ENCODE measurements around the gene INO80.

INO80 gene

DNA sequence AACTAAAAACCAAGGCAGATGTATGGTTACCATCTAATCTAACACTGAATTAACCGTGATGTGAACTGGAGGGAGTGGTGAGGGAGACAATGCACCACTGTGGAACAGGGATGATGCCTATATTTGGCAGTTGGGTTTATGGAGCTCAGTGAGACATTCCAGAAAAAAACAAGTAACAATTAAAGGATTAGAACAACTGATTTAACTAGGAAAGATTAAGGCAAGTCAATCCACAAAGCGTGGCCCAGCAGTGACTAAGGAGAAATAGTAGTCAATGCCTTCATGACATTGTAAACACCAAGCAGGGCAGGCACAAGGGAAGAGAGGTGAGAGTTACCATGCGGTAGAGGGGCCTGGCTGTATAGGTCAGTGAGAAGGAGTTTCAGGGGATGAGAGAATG is 124.7 kb downstream of the INO80 start:
- H3K4me3 Mint-ChIP-seq: no peak overlapping the region

DNA sequence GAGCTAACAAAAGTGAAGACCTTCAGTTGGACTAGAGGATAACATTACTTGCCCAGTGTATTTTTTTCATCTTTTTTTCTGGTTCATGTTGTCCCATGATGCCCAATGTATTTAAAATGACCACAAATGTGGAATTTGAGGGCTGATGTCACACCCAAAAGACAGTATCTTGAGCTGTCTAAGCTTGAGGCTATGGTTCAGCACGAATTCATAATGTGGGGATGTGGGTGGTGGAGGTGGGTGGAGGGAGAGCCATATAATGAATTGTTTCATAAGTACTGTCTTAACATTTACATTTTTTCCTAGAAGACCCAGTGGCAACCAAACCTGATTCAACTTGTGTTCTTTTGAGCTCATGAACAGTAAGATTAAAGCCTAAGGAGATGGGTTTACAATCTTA is 125.3 kb downstream of the INO80 start:
- H3K4me1 Mint-ChIP-seq: no peaks in the 10 kb centered on the region
- H3K36me3 Mint-ChIP-seq (ENCODE audit: low read depth): peaks cover 67% of the 10 kb centered on the region
- DNase-seq: no peak
- no peak overlapping the region for H3K4me3 Mint-ChIP-seq
- H3K27me3 Mint-ChIP-seq (ENCODE audit: low read depth, poor library complexity): no peaks in the 10 kb centered on the region
- no peak overlapping the region for H3K27ac Mint-ChIP-seq
- TF ChIP-seq, protein P1, sequence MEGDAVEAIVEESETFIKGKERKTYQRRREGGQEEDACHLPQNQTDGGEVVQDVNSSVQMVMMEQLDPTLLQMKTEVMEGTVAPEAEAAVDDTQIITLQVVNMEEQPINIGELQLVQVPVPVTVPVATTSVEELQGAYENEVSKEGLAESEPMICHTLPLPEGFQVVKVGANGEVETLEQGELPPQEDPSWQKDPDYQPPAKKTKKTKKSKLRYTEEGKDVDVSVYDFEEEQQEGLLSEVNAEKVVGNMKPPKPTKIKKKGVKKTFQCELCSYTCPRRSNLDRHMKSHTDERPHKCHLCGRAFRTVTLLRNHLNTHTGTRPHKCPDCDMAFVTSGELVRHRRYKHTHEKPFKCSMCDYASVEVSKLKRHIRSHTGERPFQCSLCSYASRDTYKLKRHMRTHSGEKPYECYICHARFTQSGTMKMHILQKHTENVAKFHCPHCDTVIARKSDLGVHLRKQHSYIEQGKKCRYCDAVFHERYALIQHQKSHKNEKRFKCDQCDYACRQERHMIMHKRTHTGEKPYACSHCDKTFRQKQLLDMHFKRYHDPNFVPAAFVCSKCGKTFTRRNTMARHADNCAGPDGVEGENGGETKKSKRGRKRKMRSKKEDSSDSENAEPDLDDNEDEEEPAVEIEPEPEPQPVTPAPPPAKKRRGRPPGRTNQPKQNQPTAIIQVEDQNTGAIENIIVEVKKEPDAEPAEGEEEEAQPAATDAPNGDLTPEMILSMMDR (IDR thresholded peaks at IDR 0.05): no peak
- no peaks in the 10 kb centered on the region for H3K9me3 Mint-ChIP-seq

More for the DNA sequence above, 124.7 kb downstream of the INO80 start:
- TF ChIP-seq, protein P1 (IDR thresholded peaks at IDR 0.05): no peak
- no peak overlapping the region for H3K27ac Mint-ChIP-seq
- H3K9me3 Mint-ChIP-seq: no peaks in the 10 kb centered on the region
- DNase-seq: no peak
- H3K27me3 Mint-ChIP-seq (ENCODE audit: low read depth, poor library complexity): no peaks in the 10 kb centered on the region
- peaks cover 70% of the 10 kb centered on the region for H3K36me3 Mint-ChIP-seq (ENCODE audit: low read depth)
- no peaks in the 10 kb centered on the region for H3K4me1 Mint-ChIP-seq

DNA sequence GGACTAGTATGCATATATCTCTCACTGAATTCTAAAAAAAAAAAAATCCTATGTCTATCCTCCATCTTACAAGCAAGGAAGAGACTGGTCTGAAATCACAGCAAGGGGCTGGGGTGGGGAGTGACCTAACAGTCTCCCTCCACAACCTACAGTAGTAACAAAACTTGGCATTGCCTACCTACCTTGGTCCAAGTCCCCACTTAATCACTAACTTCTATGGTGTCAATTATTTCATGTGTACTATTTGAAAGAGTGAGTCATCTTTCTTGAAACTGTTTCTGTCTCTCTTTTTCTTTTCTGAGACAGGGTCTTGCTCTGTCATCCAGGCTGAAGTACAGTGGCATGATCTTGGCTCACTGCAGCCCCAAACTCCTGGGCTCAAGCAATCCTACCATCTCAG is 126.0 kb downstream of the INO80 start:
- H3K4me1 Mint-ChIP-seq: no peaks in the 10 kb centered on the region
- no peak for DNase-seq
- H3K36me3 Mint-ChIP-seq (ENCODE audit: low read depth): peaks cover 64% of the 10 kb centered on the region
- H3K4me3 Mint-ChIP-seq: no peak overlapping the region
- no peaks in the 10 kb centered on the region for H3K27me3 Mint-ChIP-seq (ENCODE audit: low read depth, poor library complexity)
- H3K9me3 Mint-ChIP-seq: no peaks in the 10 kb centered on the region
- TF ChIP-seq, protein P1 (IDR thresholded peaks at IDR 0.05): no peak
- no peak overlapping the region for H3K27ac Mint-ChIP-seq

DNA sequence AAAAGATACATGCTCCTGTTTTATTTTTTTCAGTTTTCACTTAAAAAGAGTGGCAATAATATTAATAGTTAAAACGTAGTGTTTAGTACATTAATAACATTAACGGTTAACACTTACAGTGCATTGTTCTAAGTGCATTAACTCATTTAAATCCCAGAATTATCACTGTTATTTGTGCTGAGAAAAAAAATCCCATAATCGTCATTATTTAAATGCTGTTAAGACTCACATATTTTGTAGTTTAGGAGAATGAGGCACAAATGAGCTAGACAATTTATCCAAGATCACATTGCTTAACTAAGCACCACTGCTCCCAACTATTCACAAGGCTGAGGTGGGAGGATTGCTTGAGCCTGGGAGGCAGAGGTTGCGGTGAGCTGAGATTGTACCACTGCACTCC is 127.9 kb downstream of the INO80 start:
- TF ChIP-seq, protein P1 (IDR thresholded peaks at IDR 0.05): no peak
- H3K27me3 Mint-ChIP-seq (ENCODE audit: low read depth, poor library complexity): no peaks in the 10 kb centered on the region
- DNase-seq: no peak
- H3K9me3 Mint-ChIP-seq: no peaks in the 10 kb centered on the region
- H3K4me3 Mint-ChIP-seq: no peak overlapping the region
- no peaks in the 10 kb centered on the region for H3K4me1 Mint-ChIP-seq
- peaks cover 68% of the 10 kb centered on the region for H3K36me3 Mint-ChIP-seq (ENCODE audit: low read depth)
- H3K27ac Mint-ChIP-seq: no peak overlapping the region

DNA sequence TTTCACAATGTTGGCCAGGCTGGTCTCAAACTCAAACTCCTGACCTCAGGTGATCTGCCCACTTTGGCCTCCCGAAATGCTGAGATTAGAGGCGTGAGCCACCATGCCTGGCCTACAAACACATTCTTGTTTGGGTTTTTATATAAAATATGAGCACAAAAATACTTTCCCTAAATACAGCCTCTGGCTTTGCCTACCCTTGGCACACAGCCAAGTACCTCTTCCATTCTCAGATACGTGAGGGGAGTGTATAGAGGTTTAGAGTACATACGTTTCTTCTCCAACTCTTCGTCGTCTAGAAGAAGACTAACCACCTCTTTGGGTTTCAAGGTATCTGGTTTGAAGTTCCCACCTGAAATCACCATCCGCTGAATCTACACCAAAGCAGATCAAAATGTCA is 129.3 kb downstream of the INO80 start:
- TF ChIP-seq, protein P1 (IDR thresholded peaks at IDR 0.05): no peak
- Mint-ChIP-seq H3K27me3 (ENCODE audit: low read depth, poor library complexity) (no peaks in the 10 kb centered on the region), H3K4me1 (no peaks in the 10 kb centered on the region), H3K27ac (peak overlapping the region; percentile 22), H3K4me3 (no peak overlapping the region), H3K36me3 (ENCODE audit: low read depth) (peaks cover 72% of the 10 kb centered on the region), H3K9me3 (no peaks in the 10 kb centered on the region)
- no peak for DNase-seq

DNA sequence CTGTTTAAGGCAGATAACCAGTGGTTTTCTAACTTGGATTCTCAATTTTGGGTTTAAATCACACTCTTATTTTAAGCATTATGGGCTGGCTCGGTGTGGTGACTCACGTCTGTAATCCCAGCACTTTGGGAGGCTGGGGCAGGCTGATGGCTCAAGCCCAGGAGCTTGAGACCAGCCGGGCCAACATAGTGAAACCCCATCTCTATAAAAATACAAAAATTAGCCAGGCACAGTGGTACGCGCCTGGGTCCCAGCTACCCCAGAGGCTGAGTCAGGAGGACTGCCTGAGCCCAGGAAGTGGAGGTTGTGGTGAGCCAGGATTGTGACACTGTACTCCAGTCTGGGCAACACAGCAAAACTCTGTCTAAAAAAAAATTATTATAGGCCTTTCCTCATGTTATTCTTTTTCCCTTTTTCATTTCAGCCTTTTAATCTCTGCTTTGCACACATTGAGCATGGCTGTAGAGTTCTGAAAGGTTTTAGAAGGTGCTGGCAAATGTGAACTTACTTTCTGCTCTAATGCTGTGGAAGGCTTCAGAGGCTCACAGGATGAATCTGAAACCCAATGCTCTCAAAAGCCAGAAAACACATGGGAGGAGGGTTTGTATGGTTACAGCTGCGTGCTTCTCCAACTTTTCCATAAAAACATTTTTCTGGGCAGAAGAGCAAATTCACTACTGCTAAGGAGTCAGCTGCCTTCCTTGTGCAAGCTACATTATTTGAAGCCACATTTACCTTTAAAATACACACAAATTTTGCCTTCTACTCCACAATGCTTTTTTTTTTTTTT is 130.3 kb downstream of the INO80 start:
- H3K36me3 Mint-ChIP-seq (ENCODE audit: low read depth): peaks cover 74% of the 10 kb centered on the region
- H3K4me3 Mint-ChIP-seq: no peak overlapping the region

More for the DNA sequence above, 130.3 kb downstream of the INO80 start:
- no peak for DNase-seq
- Mint-ChIP-seq H3K27ac (no peak overlapping the region), H3K27me3 (ENCODE audit: low read depth, poor library complexity) (no peaks in the 10 kb centered on the region), H3K9me3 (no peaks in the 10 kb centered on the region), H3K4me1 (no peaks in the 10 kb centered on the region)
- TF ChIP-seq, protein P1 (IDR thresholded peaks at IDR 0.05): no peak
